GM23338 (cell line): ENCODE measurements around the gene TMEM135. TPM values are rescaled to one million over a fixed set of nuclear protein-coding genes. Genes with fewer than 3 reads are reported as not detected.

Source experiments
- ATAC-seq: fragments of 200-7000 bp; cut with Tn5 transposase; 3 replicates; pipeline ENCODE4 v1.9.1; 2020
- DNase-seq: peaks from one replicate; pipeline ENCODE4 v3.0.0-alpha.2; 2015; ENCODE audit warnings: low spot score
- H2AFZ ChIP-seq: fragments of 200-600 bp; sonication (generic); 2 replicates; pipeline ENCODE4 v1.8.0; 2016; ENCODE audit warnings: antibody characterized with exemption, mild to moderate bottlenecking, moderate library complexity
- H3F3A ChIP-seq: fragments of 200-600 bp; sonication (generic); replicated peaks from 2 replicates; pipeline ENCODE4 v1.8.0; 2017; ENCODE audit warnings: antibody characterized with exemption, mixed run types, low read depth
- H3K27ac ChIP-seq: fragments of 200-600 bp; sonication (generic); 2 replicates; pipeline ENCODE4 v1.6.1; 2016; ENCODE audit warnings: low read depth
- H3K27me3 ChIP-seq: fragments of 200-600 bp; sonication (generic); 2 replicates; pipeline ENCODE4 v1.8.0; 2016; ENCODE audit warnings: mild to moderate bottlenecking, mixed run types, moderate library complexity; ENCODE audit not compliant: insufficient read depth
- H3K36me3 ChIP-seq: fragments of 200-600 bp; sonication (generic); 2 replicates; pipeline ENCODE4 v1.8.0; 2016; ENCODE audit warnings: mild to moderate bottlenecking; ENCODE audit not compliant: insufficient read depth
- H3K4me1 ChIP-seq: fragments of 200-600 bp; sonication (generic); 2 replicates; pipeline ENCODE4 v1.8.0; 2016; ENCODE audit warnings: mild to moderate bottlenecking, moderate library complexity; ENCODE audit not compliant: insufficient read depth
- H3K4me2 ChIP-seq: fragments of 200-600 bp; sonication (generic); 2 replicates; pipeline ENCODE4 v1.7.1; 2017; ENCODE audit warnings: mixed run types
- H3K4me3 ChIP-seq: fragments of 200-600 bp; sonication (generic); 2 replicates; pipeline ENCODE4 v1.6.1; 2016; ENCODE audit warnings: mixed run types
- H3K79me2 ChIP-seq: fragments of 200-600 bp; sonication (generic); replicated peaks from 2 replicates; pipeline ENCODE4 v1.8.0; 2017; ENCODE audit warnings: mild to moderate bottlenecking; ENCODE audit not compliant: insufficient read depth
- H3K9me2 ChIP-seq: fragments of 200-600 bp; sonication (generic); 2 replicates; pipeline ENCODE4 v1.8.0; 2017; ENCODE audit not compliant: insufficient read depth
- H4K20me1 ChIP-seq: fragments of 200-600 bp; sonication (generic); replicated peaks from 2 replicates; pipeline ENCODE4 v1.8.0; 2017; ENCODE audit warnings: mild to moderate bottlenecking; ENCODE audit not compliant: insufficient read depth
- H3K27ac Mint-ChIP-seq: 2 replicates; pipeline ENCODE4 v1.8.0; 2020; ENCODE audit warnings: inconsistent platforms, mild to moderate bottlenecking, moderate library complexity, mixed read lengths
- H3K27me3 Mint-ChIP-seq: 3 replicates; pipeline ENCODE4 v1.8.0; 2022; ENCODE audit warnings: low read depth, mild to moderate bottlenecking, moderate library complexity, mixed read lengths, inconsistent platforms; ENCODE audit not compliant: insufficient read depth, poor library complexity
- H3K36me3 Mint-ChIP-seq: 3 replicates; pipeline ENCODE4 v1.8.0; 2021; ENCODE audit warnings: low read depth, mild to moderate bottlenecking, inconsistent platforms, moderate library complexity, mixed read lengths
- H3K4me1 Mint-ChIP-seq: 3 replicates; pipeline ENCODE4 v1.8.0; 2020; ENCODE audit warnings: mild to moderate bottlenecking, inconsistent platforms, mixed read lengths
- H3K4me3 Mint-ChIP-seq: 3 replicates; pipeline ENCODE4 v1.8.0; 2021; ENCODE audit warnings: moderate library complexity, mild to moderate bottlenecking, inconsistent platforms, mixed read lengths
- H3K9me3 Mint-ChIP-seq: 3 replicates; pipeline ENCODE4 v1.8.0; 2020; ENCODE audit warnings: moderate library complexity, mild to moderate bottlenecking, inconsistent platforms, mixed read lengths
- CREB1 ChIP-seq: fragments of 250-450 bp; sonication (Bioruptor Pico); IDR thresholded peaks from 2 replicates; pipeline ENCODE4 v1.5.0; 2020; ENCODE audit warnings: low read depth, mild to moderate bottlenecking, moderate library complexity
- EZH2 ChIP-seq: fragments of 200-600 bp; sonication (generic); IDR thresholded peaks from one replicate; pipeline ENCODE4 v1.8.0; 2017; ENCODE audit warnings: antibody characterized with exemption, mild to moderate bottlenecking, low read depth; ENCODE audit not compliant: unreplicated experiment
- EZH2phosphoT487 ChIP-seq: fragments of 200-600 bp; sonication (generic); IDR thresholded peaks from one replicate; pipeline ENCODE4 v1.8.1; 2018; ENCODE audit warnings: antibody characterized with exemption; ENCODE audit not compliant: unreplicated experiment
- JUNB ChIP-seq: IDR thresholded peaks from one replicate; pipeline ENCODE4 v1.6.1; 2016; ENCODE audit warnings: antibody characterized with exemption; ENCODE audit not compliant: unreplicated experiment
- NANOG ChIP-seq: IDR thresholded peaks from 2 replicates; pipeline ENCODE4 v1.6.1; 2016; ENCODE audit warnings: antibody characterized with exemption, borderline replicate concordance
- POLR2AphosphoS5 ChIP-seq: IDR thresholded peaks from 2 replicates; pipeline ENCODE4 v1.6.1; 2016; ENCODE audit warnings: antibody characterized with exemption, low read depth
- STAT1 ChIP-seq: IDR thresholded peaks from one replicate; pipeline ENCODE4 v1.6.1; 2016; ENCODE audit warnings: antibody characterized with exemption; ENCODE audit not compliant: unreplicated experiment
- ZNF114 ChIP-seq: fragments of 250-450 bp; sonication (Bioruptor Pico); IDR thresholded peaks from 2 replicates; pipeline ENCODE4 v1.5.0; 2020; ENCODE audit warnings: mild to moderate bottlenecking, moderate library complexity
- ZNF331 ChIP-seq: fragments of 250-450 bp; sonication (Bioruptor Pico); IDR thresholded peaks from 2 replicates; pipeline ENCODE4 v1.5.0; 2020; ENCODE audit warnings: low read depth, mild to moderate bottlenecking, moderate library complexity
- polyA plus RNA-seq: library from polyadenylated mRNA; unstranded; fragments of >200 nt; fragmentation: Nextera tagmentation; extraction: Ambion mirVana; gene quantifications from 2 replicates; pipeline ENCODE4 v1.2.1, GENCODE V29; 2016
- total RNA-seq: library from RNA; depleted of rRNA; stranded (reverse); fragments of >200 nt; shearing (Covaris generic); gene quantifications from 2 replicates; pipeline ENCODE4 v1.2.3, GENCODE V29; 2014
- TF ChIP-seq, protein P1 (sequence below): IDR thresholded peaks from one replicate; pipeline ENCODE4 v1.6.1; 2018; ENCODE audit warnings: antibody characterized with exemption; ENCODE audit not compliant: unreplicated experiment
- TF ChIP-seq, protein P2 (sequence below): IDR thresholded peaks from 2 replicates; pipeline ENCODE4 v1.6.1; 2016; ENCODE audit warnings: antibody characterized with exemption
- TF ChIP-seq, protein P3 (sequence below), 2 experiments: fragments of 200-600 bp in 1 of 2; sonication (generic) in 1 of 2; conservative IDR thresholded peaks; 2 replicates each; pipeline versions ENCODE4 v1.5.1 to v1.6.1; 2016 to 2017; ENCODE audit warnings: antibody characterized with exemption in 2 of 2, low read depth in 2 of 2, mild to moderate bottlenecking in 2 of 2, moderate library complexity in 1 of 2
- TF ChIP-seq, protein P4 (sequence below): fragments of 250-450 bp; sonication (Bioruptor Pico); IDR thresholded peaks from 2 replicates; pipeline ENCODE4 v1.5.0; 2020; ENCODE audit warnings: mild to moderate bottlenecking, moderate library complexity

The TMEM135 gene
- total and polyA plus RNA-seq, 2 experiments from 2014 or later, result 23.4 to 49.9 TPM

DNA sequence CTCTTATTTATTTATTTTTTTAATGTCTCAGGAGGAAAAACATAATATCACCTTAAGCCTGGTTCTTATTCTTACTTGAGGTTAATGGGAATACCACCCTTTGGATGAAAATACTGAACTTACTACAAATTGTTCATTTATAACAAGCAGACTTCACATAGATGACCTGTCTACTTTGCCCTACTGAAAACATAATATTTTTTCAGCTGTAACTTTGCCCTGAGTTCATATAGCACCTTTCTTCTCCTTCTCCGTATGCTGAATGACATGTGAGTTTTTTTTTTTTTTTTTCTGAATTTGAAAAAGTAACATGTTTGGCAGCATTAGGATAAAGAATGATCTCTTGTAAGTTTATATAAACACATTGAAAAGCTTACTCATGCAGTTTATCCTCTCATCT, 186.8 kb downstream of the TMEM135 start:
- Mint-ChIP-seq H3K27ac (no peak overlapping the region), H3K27me3 (no peaks in the 10 kb centered on the region), H3K4me1 (peaks cover 4% of the 10 kb centered on the region; the same call in 2 of the 3 replicates), H3K9me3 (no peaks in the 10 kb centered on the region), H3K36me3 (no peaks in the 10 kb centered on the region), H3K4me3 (no peak overlapping the region)
- DNase-seq (no peak), ATAC-seq (no peak)
- no peaks in the 10 kb centered on the region for H3K36me3 ChIP-seq
- H3K4me1 ChIP-seq, result peaks cover 4% of the 10 kb centered on the region; the same call in 1 of the 2 replicates
- TF ChIP-seq ZNF114 (CRISPR knock-in tag) (no peak), ZNF331 (CRISPR knock-in tag) (no peak), JUNB (no peak), STAT1 (no peak), EZH2phosphoT487 (no peak), EZH2 (no peak), NANOG (no peak), CREB1 (CRISPR knock-in tag) (no peak), POLR2AphosphoS5 (no peak)
- TF ChIP-seq, protein P1, sequence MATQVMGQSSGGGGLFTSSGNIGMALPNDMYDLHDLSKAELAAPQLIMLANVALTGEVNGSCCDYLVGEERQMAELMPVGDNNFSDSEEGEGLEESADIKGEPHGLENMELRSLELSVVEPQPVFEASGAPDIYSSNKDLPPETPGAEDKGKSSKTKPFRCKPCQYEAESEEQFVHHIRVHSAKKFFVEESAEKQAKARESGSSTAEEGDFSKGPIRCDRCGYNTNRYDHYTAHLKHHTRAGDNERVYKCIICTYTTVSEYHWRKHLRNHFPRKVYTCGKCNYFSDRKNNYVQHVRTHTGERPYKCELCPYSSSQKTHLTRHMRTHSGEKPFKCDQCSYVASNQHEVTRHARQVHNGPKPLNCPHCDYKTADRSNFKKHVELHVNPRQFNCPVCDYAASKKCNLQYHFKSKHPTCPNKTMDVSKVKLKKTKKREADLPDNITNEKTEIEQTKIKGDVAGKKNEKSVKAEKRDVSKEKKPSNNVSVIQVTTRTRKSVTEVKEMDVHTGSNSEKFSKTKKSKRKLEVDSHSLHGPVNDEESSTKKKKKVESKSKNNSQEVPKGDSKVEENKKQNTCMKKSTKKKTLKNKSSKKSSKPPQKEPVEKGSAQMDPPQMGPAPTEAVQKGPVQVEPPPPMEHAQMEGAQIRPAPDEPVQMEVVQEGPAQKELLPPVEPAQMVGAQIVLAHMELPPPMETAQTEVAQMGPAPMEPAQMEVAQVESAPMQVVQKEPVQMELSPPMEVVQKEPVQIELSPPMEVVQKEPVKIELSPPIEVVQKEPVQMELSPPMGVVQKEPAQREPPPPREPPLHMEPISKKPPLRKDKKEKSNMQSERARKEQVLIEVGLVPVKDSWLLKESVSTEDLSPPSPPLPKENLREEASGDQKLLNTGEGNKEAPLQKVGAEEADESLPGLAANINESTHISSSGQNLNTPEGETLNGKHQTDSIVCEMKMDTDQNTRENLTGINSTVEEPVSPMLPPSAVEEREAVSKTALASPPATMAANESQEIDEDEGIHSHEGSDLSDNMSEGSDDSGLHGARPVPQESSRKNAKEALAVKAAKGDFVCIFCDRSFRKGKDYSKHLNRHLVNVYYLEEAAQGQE, result no peak
- TF ChIP-seq, protein P2, sequence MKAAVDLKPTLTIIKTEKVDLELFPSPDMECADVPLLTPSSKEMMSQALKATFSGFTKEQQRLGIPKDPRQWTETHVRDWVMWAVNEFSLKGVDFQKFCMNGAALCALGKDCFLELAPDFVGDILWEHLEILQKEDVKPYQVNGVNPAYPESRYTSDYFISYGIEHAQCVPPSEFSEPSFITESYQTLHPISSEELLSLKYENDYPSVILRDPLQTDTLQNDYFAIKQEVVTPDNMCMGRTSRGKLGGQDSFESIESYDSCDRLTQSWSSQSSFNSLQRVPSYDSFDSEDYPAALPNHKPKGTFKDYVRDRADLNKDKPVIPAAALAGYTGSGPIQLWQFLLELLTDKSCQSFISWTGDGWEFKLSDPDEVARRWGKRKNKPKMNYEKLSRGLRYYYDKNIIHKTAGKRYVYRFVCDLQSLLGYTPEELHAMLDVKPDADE, result no peak
- TF ChIP-seq, protein P3, sequence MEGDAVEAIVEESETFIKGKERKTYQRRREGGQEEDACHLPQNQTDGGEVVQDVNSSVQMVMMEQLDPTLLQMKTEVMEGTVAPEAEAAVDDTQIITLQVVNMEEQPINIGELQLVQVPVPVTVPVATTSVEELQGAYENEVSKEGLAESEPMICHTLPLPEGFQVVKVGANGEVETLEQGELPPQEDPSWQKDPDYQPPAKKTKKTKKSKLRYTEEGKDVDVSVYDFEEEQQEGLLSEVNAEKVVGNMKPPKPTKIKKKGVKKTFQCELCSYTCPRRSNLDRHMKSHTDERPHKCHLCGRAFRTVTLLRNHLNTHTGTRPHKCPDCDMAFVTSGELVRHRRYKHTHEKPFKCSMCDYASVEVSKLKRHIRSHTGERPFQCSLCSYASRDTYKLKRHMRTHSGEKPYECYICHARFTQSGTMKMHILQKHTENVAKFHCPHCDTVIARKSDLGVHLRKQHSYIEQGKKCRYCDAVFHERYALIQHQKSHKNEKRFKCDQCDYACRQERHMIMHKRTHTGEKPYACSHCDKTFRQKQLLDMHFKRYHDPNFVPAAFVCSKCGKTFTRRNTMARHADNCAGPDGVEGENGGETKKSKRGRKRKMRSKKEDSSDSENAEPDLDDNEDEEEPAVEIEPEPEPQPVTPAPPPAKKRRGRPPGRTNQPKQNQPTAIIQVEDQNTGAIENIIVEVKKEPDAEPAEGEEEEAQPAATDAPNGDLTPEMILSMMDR (conservative IDR thresholded peaks at IDR 0.05; ENCODE audit: low read depth in 2 of 2), result no peak
- TF ChIP-seq, protein P4, sequence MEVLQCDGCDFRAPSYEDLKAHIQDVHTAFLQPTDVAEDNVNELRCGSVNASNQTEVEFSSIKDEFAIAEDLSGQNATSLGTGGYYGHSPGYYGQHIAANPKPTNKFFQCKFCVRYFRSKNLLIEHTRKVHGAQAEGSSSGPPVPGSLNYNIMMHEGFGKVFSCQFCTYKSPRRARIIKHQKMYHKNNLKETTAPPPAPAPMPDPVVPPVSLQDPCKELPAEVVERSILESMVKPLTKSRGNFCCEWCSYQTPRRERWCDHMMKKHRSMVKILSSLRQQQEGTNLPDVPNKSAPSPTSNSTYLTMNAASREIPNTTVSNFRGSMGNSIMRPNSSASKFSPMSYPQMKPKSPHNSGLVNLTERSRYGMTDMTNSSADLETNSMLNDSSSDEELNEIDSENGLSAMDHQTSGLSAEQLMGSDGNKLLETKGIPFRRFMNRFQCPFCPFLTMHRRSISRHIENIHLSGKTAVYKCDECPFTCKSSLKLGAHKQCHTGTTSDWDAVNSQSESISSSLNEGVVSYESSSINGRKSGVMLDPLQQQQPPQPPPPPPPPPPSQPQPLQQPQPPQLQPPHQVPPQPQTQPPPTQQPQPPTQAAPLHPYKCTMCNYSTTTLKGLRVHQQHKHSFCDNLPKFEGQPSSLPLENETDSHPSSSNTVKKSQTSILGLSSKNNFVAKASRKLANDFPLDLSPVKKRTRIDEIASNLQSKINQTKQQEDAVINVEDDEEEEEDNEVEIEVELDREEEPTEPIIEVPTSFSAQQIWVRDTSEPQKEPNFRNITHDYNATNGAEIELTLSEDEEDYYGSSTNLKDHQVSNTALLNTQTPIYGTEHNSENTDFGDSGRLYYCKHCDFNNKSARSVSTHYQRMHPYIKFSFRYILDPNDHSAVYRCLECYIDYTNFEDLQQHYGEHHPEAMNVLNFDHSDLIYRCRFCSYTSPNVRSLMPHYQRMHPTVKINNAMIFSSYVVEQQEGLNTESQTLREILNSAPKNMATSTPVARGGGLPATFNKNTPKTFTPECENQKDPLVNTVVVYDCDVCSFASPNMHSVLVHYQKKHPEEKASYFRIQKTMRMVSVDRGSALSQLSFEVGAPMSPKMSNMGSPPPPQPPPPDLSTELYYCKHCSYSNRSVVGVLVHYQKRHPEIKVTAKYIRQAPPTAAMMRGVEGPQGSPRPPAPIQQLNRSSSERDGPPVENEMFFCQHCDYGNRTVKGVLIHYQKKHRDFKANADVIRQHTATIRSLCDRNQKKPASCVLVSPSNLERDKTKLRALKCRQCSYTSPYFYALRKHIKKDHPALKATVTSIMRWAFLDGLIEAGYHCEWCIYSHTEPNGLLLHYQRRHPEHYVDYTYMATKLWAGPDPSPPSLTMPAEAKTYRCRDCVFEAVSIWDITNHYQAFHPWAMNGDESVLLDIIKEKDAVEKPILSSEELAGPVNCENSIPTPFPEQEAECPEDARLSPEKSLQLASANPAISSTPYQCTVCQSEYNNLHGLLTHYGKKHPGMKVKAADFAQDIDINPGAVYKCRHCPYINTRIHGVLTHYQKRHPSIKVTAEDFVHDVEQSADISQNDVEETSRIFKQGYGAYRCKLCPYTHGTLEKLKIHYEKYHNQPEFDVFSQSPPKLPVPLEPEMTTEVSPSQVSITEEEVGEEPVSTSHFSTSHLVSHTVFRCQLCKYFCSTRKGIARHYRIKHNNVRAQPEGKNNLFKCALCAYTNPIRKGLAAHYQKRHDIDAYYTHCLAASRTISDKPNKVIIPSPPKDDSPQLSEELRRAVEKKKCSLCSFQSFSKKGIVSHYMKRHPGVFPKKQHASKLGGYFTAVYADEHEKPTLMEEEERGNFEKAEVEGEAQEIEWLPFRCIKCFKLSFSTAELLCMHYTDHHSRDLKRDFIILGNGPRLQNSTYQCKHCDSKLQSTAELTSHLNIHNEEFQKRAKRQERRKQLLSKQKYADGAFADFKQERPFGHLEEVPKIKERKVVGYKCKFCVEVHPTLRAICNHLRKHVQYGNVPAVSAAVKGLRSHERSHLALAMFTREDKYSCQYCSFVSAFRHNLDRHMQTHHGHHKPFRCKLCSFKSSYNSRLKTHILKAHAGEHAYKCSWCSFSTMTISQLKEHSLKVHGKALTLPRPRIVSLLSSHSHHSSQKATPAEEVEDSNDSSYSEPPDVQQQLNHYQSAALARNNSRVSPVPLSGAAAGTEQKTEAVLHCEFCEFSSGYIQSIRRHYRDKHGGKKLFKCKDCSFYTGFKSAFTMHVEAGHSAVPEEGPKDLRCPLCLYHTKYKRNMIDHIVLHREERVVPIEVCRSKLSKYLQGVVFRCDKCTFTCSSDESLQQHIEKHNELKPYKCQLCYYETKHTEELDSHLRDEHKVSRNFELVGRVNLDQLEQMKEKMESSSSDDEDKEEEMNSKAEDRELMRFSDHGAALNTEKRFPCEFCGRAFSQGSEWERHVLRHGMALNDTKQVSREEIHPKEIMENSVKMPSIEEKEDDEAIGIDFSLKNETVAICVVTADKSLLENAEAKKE (CRISPR knock-in tag), result no peak
- H3K4me2 ChIP-seq, result no peak overlapping the region
- H3K79me2 ChIP-seq, result no peaks in the 10 kb centered on the region
- H4K20me1 ChIP-seq, result no peaks in the 10 kb centered on the region
- H3K4me3 ChIP-seq, result no peak overlapping the region
- no peaks in the 10 kb centered on the region for H3F3A ChIP-seq
- no peaks in the 10 kb centered on the region for H3K9me2 ChIP-seq
- no peak overlapping the region for H2AFZ ChIP-seq
- no peak overlapping the region for H3K27ac ChIP-seq
- no peaks in the 10 kb centered on the region for H3K27me3 ChIP-seq
